A549 treated with DMSO at 1 μM for 4 hours (cell line): ENCODE data around the gene CCDC170. TPM values are rescaled to one million over a fixed set of nuclear protein-coding genes. Genes with fewer than 3 reads are reported as not detected.

ENCODE experiments used
- total RNA-seq: library from RNA; stranded (reverse); fragments of 200-300 nt; extraction: Qiagen RNA extraction; gene quantifications from 5 replicates; pipeline ENCODE4 v1.2.3, GENCODE V29; 2022; ENCODE audit warnings: low read depth

The CCDC170 gene
- 0.07 to 0.40 TPM (median 0.20 TPM) in 4 of 5 replicates, not detected in the other for total RNA-seq

GRCh38 chr6:151493804-151494234 lies at the start of gene CCDC170:
CCDC170 (plus strand) TSS chr6:151494017; CDS start chr6:151494129, 112 bp downstream.

GRCh38 chr6:151451950-151452749 lies 41.7 kb upstream of the CCDC170 start, which contains the start of gene RMND1:
RMND1 (minus strand) TSS chr6:151452126; CDS start chr6:151445811, 6,315 bp downstream.

Other genes with a start within 250 kb of the CCDC170 start
- gene ZBTB2, start 102.5 kb upstream of the CCDC170 start, total RNA-seq = 15.8 to 18.1 TPM (median 16.9 TPM) in 5 replicates
- gene RMND1, start 41.9 kb upstream of the CCDC170 start, total RNA-seq = 11.8 to 13.8 TPM (median 12.7 TPM) in 5 replicates